Thyroid gland (tissue), 4 donors: Measurements from ENCODE around the gene SERPINA5. TPM values are rescaled to one million over a fixed set of nuclear protein-coding genes. Genes with fewer than 3 reads are reported as not detected.

Experiments
- DNase-seq, 2 donors: peaks; one replicate each; pipeline ENCODE4 v3.0.0-alpha.2; 2019
- H3K27ac ChIP-seq, 3 donors: fragments of 200-600 bp; sonication (generic); 1 replicate in 2 of 3; 2 replicates in 1 of 3; pipeline ENCODE4 v1.5.1; 2016 to 2019; ENCODE audit warnings: mild to moderate bottlenecking in 1 of 3, moderate library complexity in 1 of 3
- H3K27me3 ChIP-seq: fragments of 200-600 bp; sonication (generic); one replicate; pipeline ENCODE4 v1.5.1; 2019
- H3K36me3 ChIP-seq, 2 donors: fragments of 200-600 bp; sonication (generic); one replicate each; pipeline ENCODE4 v1.5.1; 2016 to 2019
- H3K4me1 ChIP-seq, 2 donors: fragments of 200-600 bp; sonication (generic); one replicate each; pipeline ENCODE4 v1.5.1; 2017 to 2019
- H3K4me3 ChIP-seq, 3 donors: fragments of 200-600 bp; sonication (generic); replicated peaks in 1 of 3; 1 replicate in 2 of 3; 2 replicates in 1 of 3; pipeline ENCODE4 v1.5.1; 2016; ENCODE audit warnings: mild to moderate bottlenecking in 1 of 3
- H3K9me3 ChIP-seq: fragments of 200-600 bp; sonication (generic); one replicate; pipeline ENCODE4 v1.5.1; 2017
- CTCF ChIP-seq, 6 experiments: fragments of 200-600 bp in 3 of 6; fragments of 450-650 bp in 3 of 6; sonication (generic) in 3 of 6; IDR thresholded peaks; one replicate each; pipeline ENCODE4 v1.5.1; 2016 to 2019; ENCODE audit warnings: antibody characterized with exemption in 6 of 6, mild to moderate bottlenecking in 2 of 6, inconsistent platforms in 1 of 6, moderate library complexity in 1 of 6
- POLR2A ChIP-seq, 2 donors: fragments of 450-650 bp; IDR thresholded peaks; one replicate each; pipeline ENCODE4 v1.6.1; 2017; ENCODE audit warnings: antibody characterized with exemption in 2 of 2, mild to moderate bottlenecking in 2 of 2, moderate library complexity in 1 of 2
- WGBS, 2 donors: methylation state at CpG; one replicate each; pipeline ENCODE4 v1.1.5; 2017; 5-methylcytosine and 5-hydroxymethylcytosine counted together
- intact Hi-C: fragments of 100-400 bp; cut with DNase I; formaldehyde crosslinking; loops from one replicate; pipeline ENCODE4 v1.15.1; 2023
- total RNA-seq, 4 donors: library from RNA; depleted of rRNA; stranded (reverse); fragments of >200 nt; gene quantifications; one replicate each; pipeline ENCODE4 v1.2.3, GENCODE V29; 2016

Gene SERPINA5
- total RNA-seq, 4 donors from 2014 or later, result 1.3 to 6.6 (median 2.9) TPM

GRCh38 chr14:94562941-94563883 is 18.0 kb upstream of the SERPINA5 start:
- Histone ChIP-seq H3K4me1 (no peaks in the 10 kb centered on the region), H3K36me3 (no peaks in the 10 kb centered on the region), H3K27me3 (no peaks in the 10 kb centered on the region), H3K27ac (no peak overlapping the region), H3K4me3 (no peak overlapping the region), H3K9me3 (no peaks in the 10 kb centered on the region)
- WGBS, 2 donors, result 88 to 90% methylated on average over 16 of the region's 16 CpGs
- intact Hi-C loops, result no loop called here
- DNase-seq, result no peak
- TF ChIP-seq POLR2A (IDR thresholded peaks at IDR 0.05) (no peak), CTCF (IDR thresholded peaks at IDR 0.05) (no peak)

GRCh38 chr14:94564381-94564780 is 16.8 kb upstream of the SERPINA5 start:
- Histone ChIP-seq H3K4me1 (no peaks in the 10 kb centered on the region), H3K4me3 (no peak overlapping the region), H3K27ac (no peak overlapping the region), H3K36me3 (no peaks in the 10 kb centered on the region), H3K9me3 (no peaks in the 10 kb centered on the region), H3K27me3 (no peaks in the 10 kb centered on the region)
- intact Hi-C loops, result no loop called here
- no peak for DNase-seq
- no peak for TF ChIP-seq CTCF (IDR thresholded peaks at IDR 0.05)
- TF ChIP-seq POLR2A (IDR thresholded peaks at IDR 0.05), result no peak

GRCh38 chr14:94568186-94568585 is 13.0 kb upstream of the SERPINA5 start:
- Histone ChIP-seq H3K9me3 (no peaks in the 10 kb centered on the region), H3K4me3 (no peak overlapping the region), H3K4me1 (no peaks in the 10 kb centered on the region), H3K27me3 (no peaks in the 10 kb centered on the region), H3K36me3 (no peaks in the 10 kb centered on the region), H3K27ac (no peak overlapping the region)
- no peak for TF ChIP-seq CTCF (IDR thresholded peaks at IDR 0.05)
- TF ChIP-seq POLR2A (IDR thresholded peaks at IDR 0.05), result no peak
- intact Hi-C loops, result no loop called here
- DNase-seq, result no peak
- 88 to 96% methylated on average over 6 to 7 of the region's 9 CpGs for WGBS, 2 donors

- no peak overlapping the region for H3K4me3 ChIP-seq
- 87 to 92% methylated on average over 19 of the region's 20 CpGs for WGBS, 2 donors
- no peaks in the 10 kb centered on the region for H3K9me3 ChIP-seq
- H3K27me3 ChIP-seq, result no peaks in the 10 kb centered on the region
- no peaks in the 10 kb centered on the region for H3K4me1 ChIP-seq
- DNase-seq, result no peak
- no peak for TF ChIP-seq POLR2A (IDR thresholded peaks at IDR 0.05)
- TF ChIP-seq CTCF (IDR thresholded peaks at IDR 0.05), result no peak
- H3K36me3 ChIP-seq, result no peaks in the 10 kb centered on the region
- intact Hi-C loops, result no loop called here
- no peak overlapping the region for H3K27ac ChIP-seq
Measured at GRCh38 chr14:94569381-94570001, 11.7 kb upstream of the SERPINA5 start.

GRCh38 chr14:94570002-94570400 is 11.2 kb upstream of the SERPINA5 start:
- no peaks in the 10 kb centered on the region for H3K36me3 ChIP-seq
- no peaks in the 10 kb centered on the region for H3K9me3 ChIP-seq
- no peak for TF ChIP-seq POLR2A (IDR thresholded peaks at IDR 0.05)
- H3K27me3 ChIP-seq, result no peaks in the 10 kb centered on the region
- WGBS, 2 donors, result 87 to 97% methylated on average over 4 of the region's 6 CpGs
- no peaks in the 10 kb centered on the region for H3K4me1 ChIP-seq
- DNase-seq, result no peak
- no peak overlapping the region for H3K27ac ChIP-seq
- no peak overlapping the region for H3K4me3 ChIP-seq
- intact Hi-C loops, result no loop called here
